HL-60 (cell line): ENCODE results near the gene LRFN4.

Source experiments
- DNase-seq, 2 experiments: peaks; one replicate each; pipeline ENCODE4 v3.0.0-alpha.2; 2010 to 2020; ENCODE audit warnings: low read depth in 1 of 2, low spot score in 1 of 2
- H3K27ac ChIP-seq: fragments of 250-450 bp; sonication (Bioruptor Pico); replicated peaks from 2 replicates; pipeline ENCODE4 v1.5.1; 2020; ENCODE audit warnings: mild to moderate bottlenecking, moderate library complexity
- H3K27me3 ChIP-seq: fragments of 250-450 bp; sonication (Bioruptor Pico); 2 replicates; pipeline ENCODE4 v1.5.1; 2021; ENCODE audit warnings: mild to moderate bottlenecking, moderate library complexity; ENCODE audit not compliant: insufficient read depth, poor library complexity, severe bottlenecking
- H3K4me3 ChIP-seq: replicated peaks from 2 replicates; pipeline ENCODE4 v1.5.1; 2011; ENCODE audit warnings: mild to moderate bottlenecking, control low read depth, low read length; ENCODE audit not compliant: insufficient read depth
- GABPA ChIP-seq: IDR thresholded peaks from 2 replicates; pipeline ENCODE4 v1.6.1; 2012; ENCODE audit warnings: low read depth
- POLR2AphosphoS5 ChIP-seq: IDR thresholded peaks from 2 replicates; pipeline ENCODE4 v1.6.1; 2012; ENCODE audit warnings: low read depth
- SPI1 ChIP-seq: IDR thresholded peaks from 2 replicates; pipeline ENCODE4 v1.6.1; 2012; ENCODE audit warnings: low read depth, mild to moderate bottlenecking, borderline replicate concordance
- TF ChIP-seq, protein P1 (sequence below): IDR thresholded peaks from 2 replicates; pipeline ENCODE4 v1.6.1; 2012; ENCODE audit warnings: low read depth; ENCODE audit not compliant: insufficient replicate concordance
- TF ChIP-seq, protein P2 (sequence below): IDR thresholded peaks from one replicate; pipeline ENCODE4 v1.5.1; 2011; ENCODE audit warnings: low read length, control low read depth, inconsistent platforms; ENCODE audit not compliant: insufficient read depth

LRFN4 gene

DNA sequence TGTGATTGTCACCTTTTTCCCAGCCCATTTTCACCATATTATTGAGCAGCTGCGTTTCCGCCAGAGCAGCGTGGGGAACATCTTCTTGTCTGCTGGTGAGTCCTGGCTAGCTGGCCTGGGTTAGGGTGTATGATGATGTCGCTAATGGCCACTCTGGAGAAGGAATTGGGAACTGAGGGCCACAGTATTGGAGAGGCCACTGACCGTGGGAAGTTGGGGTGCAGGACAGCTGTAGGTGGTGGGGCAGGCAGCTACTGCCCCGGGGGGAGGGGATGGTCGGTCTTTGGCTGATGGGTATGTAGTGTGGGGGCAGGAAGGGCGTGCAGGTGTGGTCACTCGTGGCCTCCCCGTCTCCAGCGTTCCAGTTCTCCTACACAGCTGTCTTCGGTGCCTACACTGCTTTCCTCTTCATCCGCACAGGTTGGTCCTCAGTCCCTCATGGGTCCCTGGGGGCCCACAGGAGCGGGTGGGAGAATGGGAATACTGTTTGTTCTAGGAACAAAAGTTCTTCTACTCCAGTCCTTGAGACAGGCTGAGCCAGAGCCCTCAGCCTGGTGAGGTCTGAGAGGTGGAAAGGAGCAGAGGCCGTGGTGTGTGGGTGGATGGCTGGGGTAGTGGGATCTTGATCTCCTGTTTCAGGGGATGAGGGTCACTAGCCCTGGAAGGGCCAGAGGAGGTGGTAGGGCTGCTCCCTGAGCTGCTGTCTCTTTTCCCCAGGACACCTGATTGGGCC, 11.6 kb upstream of the LRFN4 start:
- Histone ChIP-seq H3K4me3 (no peak overlapping the region), H3K27me3 (no peaks in the 10 kb centered on the region), H3K27ac (no peak overlapping the region)
- TF ChIP-seq, protein P1, sequence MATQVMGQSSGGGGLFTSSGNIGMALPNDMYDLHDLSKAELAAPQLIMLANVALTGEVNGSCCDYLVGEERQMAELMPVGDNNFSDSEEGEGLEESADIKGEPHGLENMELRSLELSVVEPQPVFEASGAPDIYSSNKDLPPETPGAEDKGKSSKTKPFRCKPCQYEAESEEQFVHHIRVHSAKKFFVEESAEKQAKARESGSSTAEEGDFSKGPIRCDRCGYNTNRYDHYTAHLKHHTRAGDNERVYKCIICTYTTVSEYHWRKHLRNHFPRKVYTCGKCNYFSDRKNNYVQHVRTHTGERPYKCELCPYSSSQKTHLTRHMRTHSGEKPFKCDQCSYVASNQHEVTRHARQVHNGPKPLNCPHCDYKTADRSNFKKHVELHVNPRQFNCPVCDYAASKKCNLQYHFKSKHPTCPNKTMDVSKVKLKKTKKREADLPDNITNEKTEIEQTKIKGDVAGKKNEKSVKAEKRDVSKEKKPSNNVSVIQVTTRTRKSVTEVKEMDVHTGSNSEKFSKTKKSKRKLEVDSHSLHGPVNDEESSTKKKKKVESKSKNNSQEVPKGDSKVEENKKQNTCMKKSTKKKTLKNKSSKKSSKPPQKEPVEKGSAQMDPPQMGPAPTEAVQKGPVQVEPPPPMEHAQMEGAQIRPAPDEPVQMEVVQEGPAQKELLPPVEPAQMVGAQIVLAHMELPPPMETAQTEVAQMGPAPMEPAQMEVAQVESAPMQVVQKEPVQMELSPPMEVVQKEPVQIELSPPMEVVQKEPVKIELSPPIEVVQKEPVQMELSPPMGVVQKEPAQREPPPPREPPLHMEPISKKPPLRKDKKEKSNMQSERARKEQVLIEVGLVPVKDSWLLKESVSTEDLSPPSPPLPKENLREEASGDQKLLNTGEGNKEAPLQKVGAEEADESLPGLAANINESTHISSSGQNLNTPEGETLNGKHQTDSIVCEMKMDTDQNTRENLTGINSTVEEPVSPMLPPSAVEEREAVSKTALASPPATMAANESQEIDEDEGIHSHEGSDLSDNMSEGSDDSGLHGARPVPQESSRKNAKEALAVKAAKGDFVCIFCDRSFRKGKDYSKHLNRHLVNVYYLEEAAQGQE, result no peak
- TF ChIP-seq SPI1 (no peak), POLR2AphosphoS5 (no peak), GABPA (no peak)
- TF ChIP-seq, protein P2, sequence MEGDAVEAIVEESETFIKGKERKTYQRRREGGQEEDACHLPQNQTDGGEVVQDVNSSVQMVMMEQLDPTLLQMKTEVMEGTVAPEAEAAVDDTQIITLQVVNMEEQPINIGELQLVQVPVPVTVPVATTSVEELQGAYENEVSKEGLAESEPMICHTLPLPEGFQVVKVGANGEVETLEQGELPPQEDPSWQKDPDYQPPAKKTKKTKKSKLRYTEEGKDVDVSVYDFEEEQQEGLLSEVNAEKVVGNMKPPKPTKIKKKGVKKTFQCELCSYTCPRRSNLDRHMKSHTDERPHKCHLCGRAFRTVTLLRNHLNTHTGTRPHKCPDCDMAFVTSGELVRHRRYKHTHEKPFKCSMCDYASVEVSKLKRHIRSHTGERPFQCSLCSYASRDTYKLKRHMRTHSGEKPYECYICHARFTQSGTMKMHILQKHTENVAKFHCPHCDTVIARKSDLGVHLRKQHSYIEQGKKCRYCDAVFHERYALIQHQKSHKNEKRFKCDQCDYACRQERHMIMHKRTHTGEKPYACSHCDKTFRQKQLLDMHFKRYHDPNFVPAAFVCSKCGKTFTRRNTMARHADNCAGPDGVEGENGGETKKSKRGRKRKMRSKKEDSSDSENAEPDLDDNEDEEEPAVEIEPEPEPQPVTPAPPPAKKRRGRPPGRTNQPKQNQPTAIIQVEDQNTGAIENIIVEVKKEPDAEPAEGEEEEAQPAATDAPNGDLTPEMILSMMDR, result no peak
- no peak for DNase-seq

DNA sequence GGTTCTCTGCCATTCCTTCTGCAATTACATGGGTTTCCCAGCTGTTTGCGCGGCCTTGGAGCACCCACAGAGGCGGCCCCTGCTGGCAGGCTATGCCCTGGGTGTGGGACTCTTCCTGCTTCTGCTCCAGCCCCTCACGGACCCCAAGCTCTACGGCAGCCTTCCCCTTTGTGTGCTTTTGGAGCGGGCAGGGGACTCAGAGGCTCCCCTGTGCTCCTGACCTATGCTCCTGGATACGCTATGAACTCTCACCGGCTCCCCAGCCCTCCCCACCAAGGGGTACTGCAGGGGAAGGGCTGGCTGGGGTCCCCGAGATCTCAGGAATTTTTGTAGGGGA, 11.0 kb upstream of the LRFN4 start:
- TF ChIP-seq, protein P2, result no peak
- TF ChIP-seq SPI1, result no peak
- TF ChIP-seq GABPA, result no peak
- TF ChIP-seq, protein P1, result no peak
- TF ChIP-seq POLR2AphosphoS5, result no peak
- DNase-seq, result no peak
- Histone ChIP-seq H3K4me3 (no peak overlapping the region), H3K27ac (no peak overlapping the region), H3K27me3 (no peaks in the 10 kb centered on the region)

DNA sequence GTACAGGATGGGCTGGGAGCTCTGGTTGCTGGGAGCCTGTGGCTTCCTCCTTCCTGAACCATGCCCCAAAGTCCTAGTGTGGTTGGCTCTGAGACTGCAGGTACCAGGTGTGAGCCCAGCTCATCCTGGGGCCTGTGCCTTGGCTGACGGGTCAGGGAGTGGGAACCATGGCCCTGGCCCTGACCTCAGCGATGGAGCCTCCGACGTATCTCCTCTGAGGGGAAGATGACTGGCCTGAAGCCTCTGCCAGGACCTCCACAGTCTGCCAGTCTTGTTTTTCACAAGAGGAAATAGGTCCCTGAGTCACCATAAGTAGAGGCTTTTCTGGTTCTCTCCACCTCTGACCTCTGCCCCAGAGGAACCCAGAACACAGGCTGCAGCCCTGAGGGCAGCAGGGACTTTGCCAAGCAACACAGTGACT, 10.2 kb upstream of the LRFN4 start:
- TF ChIP-seq POLR2AphosphoS5, result no peak
- no peak for TF ChIP-seq SPI1
- TF ChIP-seq, protein P2, result no peak
- TF ChIP-seq, protein P1, result no peak
- H3K27me3 ChIP-seq, result no peaks in the 10 kb centered on the region
- no peak overlapping the region for H3K4me3 ChIP-seq
- no peak overlapping the region for H3K27ac ChIP-seq
- DNase-seq, result no peak
